Measurements from ENCODE around the gene BMP10.

Gene BMP10, protein sequence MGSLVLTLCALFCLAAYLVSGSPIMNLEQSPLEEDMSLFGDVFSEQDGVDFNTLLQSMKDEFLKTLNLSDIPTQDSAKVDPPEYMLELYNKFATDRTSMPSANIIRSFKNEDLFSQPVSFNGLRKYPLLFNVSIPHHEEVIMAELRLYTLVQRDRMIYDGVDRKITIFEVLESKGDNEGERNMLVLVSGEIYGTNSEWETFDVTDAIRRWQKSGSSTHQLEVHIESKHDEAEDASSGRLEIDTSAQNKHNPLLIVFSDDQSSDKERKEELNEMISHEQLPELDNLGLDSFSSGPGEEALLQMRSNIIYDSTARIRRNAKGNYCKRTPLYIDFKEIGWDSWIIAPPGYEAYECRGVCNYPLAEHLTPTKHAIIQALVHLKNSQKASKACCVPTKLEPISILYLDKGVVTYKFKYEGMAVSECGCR

DNA sequence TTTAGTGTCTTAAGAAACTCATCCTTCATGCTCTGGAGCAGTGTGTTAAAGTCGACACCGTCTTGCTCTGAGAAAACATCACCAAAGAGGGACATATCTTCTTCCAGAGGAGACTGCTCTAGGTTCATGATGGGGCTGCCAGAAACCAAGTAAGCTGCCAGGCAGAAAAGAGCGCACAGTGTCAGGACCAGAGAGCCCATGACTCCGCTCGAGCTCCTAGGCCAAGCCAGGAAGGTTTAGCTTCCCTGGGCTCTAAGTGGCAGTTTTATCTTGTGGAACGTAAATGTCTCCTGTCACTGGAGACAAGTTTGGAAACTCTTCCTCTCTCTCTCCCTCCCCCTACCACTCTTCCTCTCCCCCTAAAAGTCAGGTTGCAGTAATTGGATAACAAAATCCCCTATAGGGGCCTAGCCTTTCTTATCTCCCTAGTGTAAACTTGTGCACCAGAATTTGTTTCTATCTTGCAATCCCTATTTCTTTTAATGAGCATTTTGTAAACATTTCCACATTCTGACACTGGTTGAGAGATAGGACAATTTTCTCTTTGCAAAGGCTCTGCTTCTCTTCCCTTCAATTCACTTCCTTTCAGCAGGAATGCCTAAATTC, at the start of gene BMP10:
Gene BMP10, minus strand, starts transcription at position 239 of the 606 bp plus-strand sequence. Its CDS starts 39 bp downstream, at position 200.
- TF ChIP-seq JUND (IDR thresholded peaks at IDR 0.05; ENCODE audit: low read depth), result no peak
- no peak for DNase-seq (ENCODE audit: low read depth in 1 of 2, low spot score in 1 of 2)
- in situ Hi-C loops (cut with HindIII; ENCODE audit: low pct_unique_long_range_greater_than_20kb, low sequenced_read_pairs), result no loop called here

DNA sequence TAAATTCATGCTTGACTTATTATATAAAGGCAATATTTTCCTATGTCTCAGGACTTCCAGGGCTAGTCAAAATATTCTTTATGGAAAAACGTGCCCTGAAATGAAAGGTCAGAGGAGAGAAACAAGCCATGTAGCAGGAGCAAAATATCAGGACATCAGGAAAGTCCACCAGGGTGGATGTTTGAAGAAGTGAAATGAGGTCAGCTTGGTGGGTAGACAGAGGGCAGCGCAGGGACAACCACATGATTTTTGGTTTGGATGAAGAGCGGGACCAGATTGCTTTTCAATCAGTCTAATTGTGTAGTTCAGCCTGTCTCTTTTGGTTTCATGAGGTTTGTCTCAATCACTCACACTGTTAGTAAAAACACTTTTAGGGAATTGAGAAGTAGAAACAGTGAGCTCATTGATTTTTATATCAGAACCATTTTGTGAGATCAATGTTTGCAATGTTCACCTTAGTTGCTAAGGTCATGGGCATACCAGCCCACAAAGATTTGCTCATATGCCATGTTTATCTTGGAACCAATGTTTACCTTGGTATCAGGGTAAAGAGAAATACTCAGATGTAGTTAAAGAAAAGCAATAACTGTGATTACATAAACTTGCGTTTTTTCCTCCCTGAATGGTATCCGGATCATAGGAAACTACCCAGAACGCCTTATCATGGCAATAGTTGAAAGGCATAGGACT, 49.4 kb upstream of the BMP10 start:
- no peak for TF ChIP-seq JUND (IDR thresholded peaks at IDR 0.05; ENCODE audit: low read depth)
- in situ Hi-C loops (cut with HindIII; ENCODE audit: low pct_unique_long_range_greater_than_20kb, low sequenced_read_pairs), result no loop called here
- DNase-seq (ENCODE audit: low read depth in 1 of 2, low spot score in 1 of 2), result no peak

DNA sequence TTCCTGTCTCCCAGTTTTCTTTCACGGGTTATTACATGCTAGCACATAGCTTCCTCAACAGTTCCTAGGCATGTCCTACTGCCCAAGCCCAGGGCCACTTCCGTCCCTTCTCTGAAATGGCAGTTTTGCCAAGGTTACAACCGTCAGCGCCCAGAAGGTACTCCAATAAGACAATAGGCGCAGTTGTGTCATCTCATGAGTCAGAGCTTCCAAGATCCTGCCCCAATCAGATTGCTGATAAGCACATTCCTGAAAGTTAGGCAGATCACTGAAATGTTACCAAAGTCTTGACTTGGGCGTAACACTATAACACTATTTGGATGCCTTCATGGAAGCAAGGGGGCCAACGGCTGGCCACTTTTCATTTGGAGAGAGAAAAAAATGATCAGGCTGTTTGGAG, 47.3 kb upstream of the BMP10 start:
- no peak for TF ChIP-seq JUND (IDR thresholded peaks at IDR 0.05; ENCODE audit: low read depth)
- in situ Hi-C loops (cut with HindIII; ENCODE audit: low pct_unique_long_range_greater_than_20kb, low sequenced_read_pairs), result no loop called here
- no peak for DNase-seq (ENCODE audit: low read depth in 1 of 2, low spot score in 1 of 2)

DNA sequence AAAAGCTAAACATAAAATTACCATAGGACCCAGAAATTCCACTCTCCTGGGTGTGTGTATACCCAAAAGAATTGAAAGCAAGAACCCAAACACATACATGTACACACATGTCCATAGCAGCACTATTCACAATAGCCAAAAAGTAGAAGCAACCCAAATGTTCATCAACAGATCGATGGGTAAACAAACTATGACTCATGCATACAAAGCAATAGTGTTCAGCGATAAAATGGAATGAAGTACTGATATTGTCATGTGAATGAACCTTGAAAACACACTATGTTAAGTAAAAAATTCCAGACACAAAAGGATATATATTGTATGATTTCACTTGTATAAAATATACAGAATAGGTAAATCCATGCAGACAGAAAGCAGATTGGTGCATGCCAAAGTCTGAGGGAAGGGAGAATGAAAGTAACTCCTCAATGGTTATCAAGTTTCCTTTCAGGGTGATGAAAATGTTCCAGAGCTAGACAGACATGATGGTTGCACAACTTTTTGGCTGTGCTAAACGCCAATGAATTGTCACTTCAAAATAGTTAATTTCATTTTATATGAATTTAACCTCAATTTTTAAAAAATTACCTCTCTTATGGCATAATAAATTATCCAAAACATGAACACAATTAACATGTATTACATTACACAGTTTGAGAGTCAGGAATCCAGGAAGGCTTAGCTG, 46.0 kb upstream of the BMP10 start:
- no peak for TF ChIP-seq JUND (IDR thresholded peaks at IDR 0.05; ENCODE audit: low read depth)
- in situ Hi-C loops (cut with HindIII; ENCODE audit: low pct_unique_long_range_greater_than_20kb, low sequenced_read_pairs), result no loop called here

DNA sequence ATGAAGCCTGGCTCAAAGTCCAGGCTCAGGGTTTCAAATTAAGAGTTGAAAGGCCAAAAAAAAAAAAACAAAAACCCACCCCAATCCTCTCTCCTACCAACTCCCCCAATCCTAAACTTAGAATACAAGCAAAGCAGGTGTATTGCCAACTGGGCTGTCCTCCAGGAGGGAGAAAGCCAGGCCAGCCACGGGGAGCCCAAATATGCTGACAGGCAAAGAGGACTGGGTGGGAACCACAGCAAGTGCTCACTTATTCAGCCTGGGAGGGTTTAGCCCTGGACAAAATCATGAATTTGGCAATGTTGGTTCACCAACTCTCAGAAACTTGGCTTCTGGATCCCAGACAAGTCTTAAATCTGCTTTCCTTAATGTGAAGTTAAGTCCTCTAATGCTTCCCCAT, 45.0 kb upstream of the BMP10 start:
- in situ Hi-C loops (cut with HindIII; ENCODE audit: low pct_unique_long_range_greater_than_20kb, low sequenced_read_pairs), result no loop called here
- DNase-seq (ENCODE audit: low read depth in 1 of 2, low spot score in 1 of 2), result no peak
- TF ChIP-seq JUND (IDR thresholded peaks at IDR 0.05; ENCODE audit: low read depth), result no peak

More for the DNA sequence above, 46.0 kb upstream of the BMP10 start:
- DNase-seq (ENCODE audit: low read depth in 1 of 2, low spot score in 1 of 2), result no peak

DNA sequence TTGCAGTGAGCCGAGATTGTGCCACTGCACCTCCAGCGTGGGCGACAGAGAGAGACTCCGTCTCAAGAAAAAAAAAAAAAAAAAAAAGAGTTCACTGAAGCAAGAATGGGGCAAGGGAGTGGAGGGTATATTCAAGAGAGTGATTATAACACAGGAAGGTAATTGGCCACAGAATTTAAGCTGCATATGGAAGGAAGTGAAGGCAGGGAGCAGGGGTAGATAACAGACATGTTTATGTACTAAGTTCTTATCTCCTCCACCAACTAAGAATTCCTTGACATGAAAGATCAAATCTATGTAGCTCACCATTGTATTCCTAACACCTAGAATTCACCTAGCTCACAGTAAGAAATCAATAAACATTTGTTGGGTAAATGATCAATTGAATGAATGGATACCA, 44.2 kb upstream of the BMP10 start:
- in situ Hi-C loops (cut with HindIII; ENCODE audit: low pct_unique_long_range_greater_than_20kb, low sequenced_read_pairs), result no loop called here
- no peak for TF ChIP-seq JUND (IDR thresholded peaks at IDR 0.05; ENCODE audit: low read depth)
- no peak for DNase-seq (ENCODE audit: low read depth in 1 of 2, low spot score in 1 of 2)

DNA sequence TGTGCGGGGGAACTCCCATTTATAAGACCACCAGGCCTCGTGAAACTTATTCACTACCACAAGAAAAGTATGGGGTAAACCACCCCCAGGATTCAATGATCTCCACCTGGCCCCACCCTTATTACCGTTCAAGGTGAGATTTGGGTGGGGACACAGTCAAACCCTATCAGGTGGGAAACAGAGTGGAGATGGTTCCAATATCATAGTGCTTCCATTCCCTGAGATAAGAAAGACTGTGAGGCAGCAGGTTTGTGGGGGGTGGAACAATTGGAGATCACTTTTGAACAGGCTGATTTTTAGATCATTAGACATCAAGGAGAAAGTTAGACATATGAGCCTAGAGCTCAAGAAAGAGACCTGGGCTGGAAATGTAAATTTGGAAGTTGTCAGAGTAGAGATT, 42.2 kb upstream of the BMP10 start:
- TF ChIP-seq JUND (IDR thresholded peaks at IDR 0.05; ENCODE audit: low read depth), result no peak
- no peak for DNase-seq (ENCODE audit: low read depth in 1 of 2, low spot score in 1 of 2)
- in situ Hi-C loops (cut with HindIII; ENCODE audit: low pct_unique_long_range_greater_than_20kb, low sequenced_read_pairs), result no loop called here

DNA sequence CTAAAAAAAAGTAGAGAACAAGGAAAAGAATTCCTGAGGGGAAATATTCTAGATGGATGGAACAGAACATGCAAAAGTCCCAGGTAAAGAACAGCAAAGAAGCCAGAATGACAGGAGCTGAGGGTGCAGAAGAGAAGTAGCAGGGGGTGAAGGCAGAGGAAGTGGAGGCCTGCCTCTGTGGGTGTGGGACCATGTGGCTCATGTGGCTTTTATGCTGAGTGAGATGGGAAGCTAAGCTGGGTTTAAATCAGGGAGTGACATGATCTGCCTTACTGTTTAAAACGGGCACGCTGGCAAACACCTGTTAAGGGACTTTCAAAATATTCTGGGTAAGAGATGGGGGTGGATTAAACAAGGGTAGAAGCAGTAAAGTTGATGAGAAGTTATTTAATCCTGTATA, 41.5 kb upstream of the BMP10 start:
- no peak for TF ChIP-seq JUND (IDR thresholded peaks at IDR 0.05; ENCODE audit: low read depth)
- in situ Hi-C loops (cut with HindIII; ENCODE audit: low pct_unique_long_range_greater_than_20kb, low sequenced_read_pairs), result no loop called here
- no peak for DNase-seq (ENCODE audit: low read depth in 1 of 2, low spot score in 1 of 2)

DNA sequence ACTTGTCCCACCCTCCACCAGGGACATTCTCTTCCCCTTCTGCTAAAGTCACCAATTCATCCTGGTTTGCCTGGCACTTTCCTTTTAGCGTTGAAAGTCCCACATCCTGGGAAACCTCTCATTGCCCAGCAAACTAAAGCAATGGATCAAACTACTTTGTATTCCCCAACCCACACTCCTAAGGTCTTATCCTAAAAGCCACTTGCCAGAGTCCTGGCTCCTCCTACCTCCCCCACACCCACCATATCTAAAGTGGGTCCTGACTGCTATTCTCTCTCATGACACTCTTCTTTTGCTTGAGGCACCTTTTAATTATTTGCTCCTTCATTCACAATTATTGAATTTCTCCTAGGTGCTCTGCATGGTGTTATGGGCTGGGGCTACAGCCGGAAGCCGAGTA, 40.9 kb upstream of the BMP10 start:
- TF ChIP-seq JUND (IDR thresholded peaks at IDR 0.05; ENCODE audit: low read depth), result no peak
- in situ Hi-C loops (cut with HindIII; ENCODE audit: low pct_unique_long_range_greater_than_20kb, low sequenced_read_pairs), result no loop called here
- no peak for DNase-seq (ENCODE audit: low read depth in 1 of 2, low spot score in 1 of 2)

DNA sequence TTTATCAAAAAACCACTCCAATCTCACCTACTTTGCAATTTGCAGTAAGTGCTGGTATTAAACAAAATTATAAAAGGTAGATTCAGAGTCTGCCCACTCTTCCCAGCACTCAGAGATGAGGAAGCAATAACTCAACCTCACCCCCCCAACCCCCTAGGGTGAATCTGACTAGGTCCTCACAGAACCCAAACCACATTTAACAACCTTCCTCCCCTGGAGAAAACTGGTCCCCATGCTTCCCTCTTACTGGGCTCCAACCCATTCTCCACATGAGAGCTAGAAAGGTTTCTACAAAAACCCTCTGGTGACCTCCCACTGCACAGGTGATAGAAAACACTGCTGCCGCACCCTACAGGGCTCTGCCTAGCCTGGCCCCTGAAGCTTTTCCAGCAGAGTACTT, 40.5 kb upstream of the BMP10 start:
- no peak for TF ChIP-seq JUND (IDR thresholded peaks at IDR 0.05; ENCODE audit: low read depth)
- in situ Hi-C loops (cut with HindIII; ENCODE audit: low pct_unique_long_range_greater_than_20kb, low sequenced_read_pairs), result no loop called here
- DNase-seq (ENCODE audit: low read depth in 1 of 2, low spot score in 1 of 2), result no peak

DNA sequence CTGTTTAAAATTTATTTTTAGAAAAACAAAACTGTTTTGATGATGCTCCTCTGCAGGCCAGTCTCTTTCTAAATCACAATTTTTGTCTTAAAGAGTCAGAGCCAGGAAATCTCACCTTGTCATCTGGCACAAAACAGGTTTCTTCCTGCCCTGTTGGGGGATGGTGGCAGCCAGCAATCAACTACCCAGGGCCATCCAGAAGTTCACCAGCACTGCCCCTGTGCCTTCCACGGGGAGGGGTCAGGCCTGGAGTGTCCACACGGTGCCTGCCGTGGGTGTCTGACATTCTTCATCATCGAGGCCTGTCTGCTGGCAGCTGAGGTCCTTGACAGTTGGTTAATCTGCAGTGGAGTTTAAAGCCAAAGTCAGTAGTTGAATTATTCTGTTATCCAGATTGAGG, 40.0 kb upstream of the BMP10 start:
- no peak for DNase-seq (ENCODE audit: low read depth in 1 of 2, low spot score in 1 of 2)
- no peak for TF ChIP-seq JUND (IDR thresholded peaks at IDR 0.05; ENCODE audit: low read depth)
- in situ Hi-C loops (cut with HindIII; ENCODE audit: low pct_unique_long_range_greater_than_20kb, low sequenced_read_pairs), result no loop called here

DNA sequence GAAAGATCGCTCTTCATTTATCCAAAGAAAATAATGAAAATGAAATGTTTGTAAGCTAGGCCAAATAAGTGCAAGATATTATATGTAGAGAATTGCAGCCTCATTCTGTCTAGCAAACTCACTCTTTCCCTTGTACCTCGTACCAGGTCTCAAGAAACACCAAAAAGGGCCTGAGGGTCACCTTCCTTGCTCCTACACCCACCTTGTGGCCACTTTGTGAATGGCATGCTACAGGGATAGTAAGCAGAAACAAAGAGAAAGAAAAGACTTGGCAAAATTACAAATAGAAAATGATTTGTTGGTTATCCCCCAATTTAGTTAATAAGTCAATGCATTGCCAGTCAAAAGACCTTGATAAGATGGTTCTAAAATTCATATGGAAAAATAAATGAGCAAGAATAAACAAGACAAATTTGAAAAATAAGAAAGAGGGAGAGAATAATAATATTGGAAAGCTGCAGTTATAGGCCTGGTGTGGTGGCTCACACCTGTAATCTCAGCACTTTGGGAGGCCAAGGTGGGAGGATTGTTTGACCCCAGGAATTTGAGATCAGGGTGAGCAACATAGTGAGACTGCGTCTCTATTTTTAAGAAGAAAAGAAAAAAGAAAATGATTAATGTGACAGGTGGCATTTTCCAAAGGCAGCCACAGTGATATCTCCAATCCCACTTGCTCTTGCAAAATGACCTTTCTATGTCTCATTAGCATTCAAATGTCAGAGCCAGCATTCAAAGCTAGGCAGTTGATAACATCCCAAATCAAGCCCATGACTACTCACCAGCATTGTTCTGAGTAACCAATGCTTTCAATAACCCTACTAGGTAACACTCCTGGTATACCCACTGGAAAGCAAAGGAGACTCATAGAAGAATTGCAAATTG, 38.8 kb upstream of the BMP10 start:
- in situ Hi-C loops (cut with HindIII; ENCODE audit: low pct_unique_long_range_greater_than_20kb, low sequenced_read_pairs), result no loop called here
- TF ChIP-seq JUND (IDR thresholded peaks at IDR 0.05; ENCODE audit: low read depth), result no peak
- DNase-seq (ENCODE audit: low read depth in 1 of 2, low spot score in 1 of 2), result peak; percentile 10 to 73
